GM10266 (cell line): ENCODE results near the gene SHOX.
"Not testable (repeated sequence)": the region's sequence is repeated elsewhere in the genome, so short reads cannot be mapped to it uniquely, and the experiment has no call there.

Source experiments
- DNase-seq: peaks from one replicate; pipeline ENCODE4 v3.0.0; 2012; ENCODE audit errors: extremely low spot score
- TF ChIP-seq, protein P1 (sequence below): IDR thresholded peaks from 2 replicates; pipeline ENCODE4 v1.5.1; 2012; ENCODE audit warnings: mild to moderate bottlenecking, low read depth; ENCODE audit not compliant: control insufficient read depth, insufficient read depth; ENCODE audit errors: missing control alignments

The SHOX gene

DNA sequence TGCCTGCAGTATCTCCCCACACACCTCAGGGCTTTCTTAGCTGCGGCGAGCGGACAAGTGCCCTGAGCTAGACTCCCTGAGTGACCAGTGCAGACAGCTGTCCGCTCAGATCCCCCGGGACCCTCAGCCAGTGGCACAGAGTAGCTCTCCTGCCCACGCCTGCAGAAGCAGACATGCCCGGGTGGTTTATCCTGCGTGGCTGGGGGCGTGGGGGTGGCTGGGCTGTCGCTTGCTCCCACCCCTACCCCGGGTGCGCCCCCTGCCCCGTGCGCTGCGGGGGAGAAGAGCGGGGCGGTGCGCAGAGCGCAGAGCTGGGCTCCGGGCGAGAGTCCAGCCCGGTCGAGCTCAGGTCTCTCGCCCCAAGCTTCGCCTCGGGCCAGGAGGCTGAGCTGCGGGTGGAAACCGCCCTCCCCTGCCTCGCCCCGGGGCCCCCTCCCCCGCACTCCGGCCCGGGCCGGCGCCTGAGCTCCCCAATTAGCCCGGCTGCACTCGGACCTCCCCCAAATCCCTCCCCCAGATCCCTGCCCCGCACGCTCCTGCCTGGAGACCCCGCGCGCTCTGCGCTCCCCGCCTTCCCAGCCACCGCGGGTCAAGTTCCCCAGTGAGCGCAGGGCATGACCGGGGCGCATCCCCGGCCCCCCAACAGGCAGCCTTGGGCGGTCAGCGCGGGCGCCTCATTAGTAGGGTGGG is 11.7 kb upstream of the SHOX start:
- TF ChIP-seq, protein P1, sequence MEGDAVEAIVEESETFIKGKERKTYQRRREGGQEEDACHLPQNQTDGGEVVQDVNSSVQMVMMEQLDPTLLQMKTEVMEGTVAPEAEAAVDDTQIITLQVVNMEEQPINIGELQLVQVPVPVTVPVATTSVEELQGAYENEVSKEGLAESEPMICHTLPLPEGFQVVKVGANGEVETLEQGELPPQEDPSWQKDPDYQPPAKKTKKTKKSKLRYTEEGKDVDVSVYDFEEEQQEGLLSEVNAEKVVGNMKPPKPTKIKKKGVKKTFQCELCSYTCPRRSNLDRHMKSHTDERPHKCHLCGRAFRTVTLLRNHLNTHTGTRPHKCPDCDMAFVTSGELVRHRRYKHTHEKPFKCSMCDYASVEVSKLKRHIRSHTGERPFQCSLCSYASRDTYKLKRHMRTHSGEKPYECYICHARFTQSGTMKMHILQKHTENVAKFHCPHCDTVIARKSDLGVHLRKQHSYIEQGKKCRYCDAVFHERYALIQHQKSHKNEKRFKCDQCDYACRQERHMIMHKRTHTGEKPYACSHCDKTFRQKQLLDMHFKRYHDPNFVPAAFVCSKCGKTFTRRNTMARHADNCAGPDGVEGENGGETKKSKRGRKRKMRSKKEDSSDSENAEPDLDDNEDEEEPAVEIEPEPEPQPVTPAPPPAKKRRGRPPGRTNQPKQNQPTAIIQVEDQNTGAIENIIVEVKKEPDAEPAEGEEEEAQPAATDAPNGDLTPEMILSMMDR, result no peak
- DNase-seq, result peak; percentile 20

DNA sequence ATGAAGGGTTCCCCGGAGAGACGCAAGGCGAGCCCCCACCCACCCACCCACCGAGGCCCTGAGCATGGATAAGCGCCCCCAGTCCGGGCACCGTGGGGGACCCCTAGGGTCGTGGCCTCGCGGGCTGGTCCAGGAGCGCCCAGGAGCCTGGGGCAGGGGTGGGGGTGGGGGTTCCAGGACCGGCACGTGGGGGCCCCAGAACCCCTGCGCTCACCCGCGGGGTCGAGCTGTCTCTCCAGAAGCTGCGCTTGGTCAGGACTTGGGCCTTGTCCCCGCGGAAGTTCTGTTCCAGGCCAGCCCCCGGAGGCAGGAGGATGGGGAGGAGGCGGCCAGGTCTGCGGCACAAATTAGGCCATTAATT is 11.2 kb upstream of the SHOX start:
- TF ChIP-seq, protein P1, result no peak
- peak; percentile 12 for DNase-seq

DNA sequence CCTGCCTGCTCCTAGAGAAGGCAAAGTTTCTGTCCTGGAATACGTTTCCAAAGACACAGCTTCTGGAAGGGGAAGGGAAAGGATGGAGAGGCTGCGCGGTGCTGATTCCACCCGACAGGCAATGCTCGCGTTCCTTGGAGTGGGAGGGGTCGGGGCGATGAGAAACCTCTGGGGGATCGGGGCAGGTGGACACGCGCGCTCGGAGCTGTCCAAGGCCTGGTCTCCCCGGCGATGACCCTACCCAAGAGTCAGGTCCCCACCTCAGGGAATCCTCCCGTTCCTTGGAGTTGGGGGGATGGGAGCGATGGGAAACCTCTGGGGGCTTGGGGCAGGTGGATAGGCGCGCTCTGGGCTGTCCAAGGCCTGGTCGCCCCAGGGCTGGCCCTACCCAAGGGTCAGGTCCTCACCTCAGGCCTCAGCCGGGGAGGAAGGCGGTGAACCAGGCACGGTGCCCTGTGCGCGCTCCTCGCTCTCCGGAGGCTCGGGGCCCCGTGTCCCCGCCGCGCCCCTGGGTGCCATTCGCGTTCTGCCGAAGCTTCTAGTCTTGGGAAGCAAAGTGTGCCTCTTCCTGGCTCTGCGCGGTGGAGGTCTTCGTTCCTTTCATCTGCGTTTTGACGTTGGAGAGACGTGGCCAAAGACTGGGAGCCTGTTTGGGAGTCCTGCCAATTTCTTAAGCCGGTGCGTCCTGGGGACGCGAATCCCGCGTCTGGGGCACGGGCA is 10.6 kb upstream of the SHOX start:
- TF ChIP-seq, protein P1, result no peak
- peak; percentile 20 for DNase-seq

DNA sequence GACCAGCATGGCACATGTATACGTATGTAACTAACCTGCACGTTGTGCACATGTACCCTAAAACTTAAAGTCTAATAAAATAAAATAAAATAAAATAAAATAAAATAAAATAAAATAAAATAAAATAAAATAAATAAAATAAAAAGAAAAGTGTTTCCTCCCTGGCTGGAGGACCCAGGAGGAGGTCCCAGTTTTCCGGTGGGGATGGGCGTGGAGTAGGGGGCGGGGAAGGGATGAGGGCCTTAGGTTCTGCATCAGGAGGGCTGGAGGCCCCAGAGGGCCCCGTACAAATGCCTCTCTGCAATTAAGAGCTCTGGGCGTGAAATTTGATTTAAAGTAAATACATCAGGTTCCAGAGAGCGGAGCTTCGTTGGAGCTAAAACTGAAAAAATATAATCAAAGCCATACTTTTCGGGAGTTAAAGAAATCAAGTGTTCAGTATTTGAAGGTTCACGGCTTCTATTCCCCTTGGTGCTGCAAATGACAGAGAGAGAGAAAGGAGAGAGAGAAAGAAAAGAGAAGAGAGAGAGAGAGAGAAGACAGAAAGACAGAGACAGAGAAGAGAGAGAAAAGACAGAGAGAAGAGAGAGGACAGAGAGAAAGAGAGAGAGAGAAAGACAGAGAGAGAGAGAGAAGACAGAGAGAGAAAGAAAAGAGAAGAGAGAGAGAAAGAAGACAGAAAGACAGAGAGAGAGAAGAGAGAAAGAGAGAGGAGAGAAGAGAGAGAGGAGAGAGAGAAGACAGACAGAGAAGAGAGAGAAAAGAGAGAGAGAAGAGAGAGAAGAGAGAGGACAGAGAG is 8.7 kb upstream of the SHOX start:
- TF ChIP-seq, protein P1, result no peak
- no peak for DNase-seq

DNA sequence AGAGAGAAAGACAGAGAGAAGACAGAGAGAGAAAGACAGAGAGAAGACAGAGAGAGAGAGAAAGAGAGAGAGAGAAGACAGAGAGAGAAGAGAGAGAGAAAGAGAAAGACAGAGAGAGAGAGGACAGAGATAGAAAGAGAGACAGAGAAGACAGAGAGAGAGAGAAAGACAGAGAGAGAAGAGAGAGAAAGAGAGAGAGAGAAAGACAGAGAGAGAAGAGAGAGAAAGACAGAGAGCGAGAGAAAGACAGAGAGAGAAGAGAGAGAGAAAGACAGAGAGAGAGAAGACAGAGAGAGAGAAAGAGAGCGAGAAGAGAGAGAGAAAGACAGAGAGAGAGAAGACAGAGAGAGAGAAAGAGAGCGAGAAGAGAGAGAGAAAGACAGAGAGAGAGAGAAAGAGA is 7.8 kb upstream of the SHOX start:
- not testable (repeated sequence) for DNase-seq

DNA sequence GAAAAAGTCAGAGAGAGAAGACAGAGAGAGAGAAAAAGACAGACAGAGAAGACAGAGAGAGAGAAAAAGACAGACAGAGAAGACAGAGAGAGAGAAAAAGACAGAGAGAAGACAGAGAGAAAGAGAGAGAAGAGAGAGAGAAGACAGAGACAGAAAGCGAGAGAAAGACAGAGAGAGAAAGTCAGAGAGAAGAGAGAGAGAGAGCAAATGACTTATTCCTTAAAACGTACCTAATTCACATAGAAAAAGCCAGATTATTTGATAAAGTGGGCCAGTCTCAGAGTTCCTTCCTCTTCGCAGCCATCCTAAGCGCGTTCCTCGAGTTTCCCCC is 7.4 kb upstream of the SHOX start:
- TF ChIP-seq, protein P1, result no peak
- DNase-seq, result no peak

DNA sequence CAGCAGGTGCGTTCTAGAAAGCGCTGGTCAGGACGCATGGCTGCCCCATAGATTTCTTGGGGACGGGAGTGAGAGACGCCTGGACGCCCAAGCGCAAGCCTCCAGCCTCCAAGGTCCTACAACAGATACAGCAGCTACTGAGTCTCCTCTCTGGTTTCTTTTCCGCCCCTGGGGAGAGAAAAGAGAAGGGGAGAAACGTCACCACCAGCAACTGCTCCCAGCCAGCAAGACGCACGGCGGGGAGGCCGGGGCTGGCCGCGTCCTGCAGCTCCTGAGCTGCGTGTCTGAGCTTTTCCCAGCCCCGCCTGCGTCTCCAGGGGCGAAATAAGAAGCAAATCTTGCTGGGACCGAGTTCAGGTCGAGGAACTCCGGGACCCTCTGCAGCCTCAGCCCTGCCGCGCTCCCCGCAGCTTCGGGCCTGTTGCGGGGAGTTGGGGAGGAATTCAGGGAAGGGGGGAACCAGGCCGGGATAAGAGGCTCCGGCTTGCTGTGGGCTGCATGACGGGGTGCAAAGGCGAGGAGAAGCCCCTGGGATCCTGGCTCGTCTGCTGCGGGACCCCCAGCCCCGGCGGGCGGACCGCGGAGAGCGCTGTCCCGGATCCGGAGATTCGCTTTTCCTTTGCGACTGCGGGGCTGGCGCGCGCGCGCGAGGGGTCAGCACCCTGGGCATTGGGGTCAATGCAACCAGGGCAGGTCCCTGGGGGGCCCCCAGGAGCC is 6.8 kb upstream of the SHOX start:
- DNase-seq, result no peak

More for the DNA sequence above, 6.8 kb upstream of the SHOX start:
- TF ChIP-seq, protein P1, result no peak
